Skin of body (tissue), 2 donors: Measurements from ENCODE around the gene ARHGAP28. TPM values are rescaled to one million over a fixed set of nuclear protein-coding genes. Genes with fewer than 3 reads are reported as not detected.
"Not testable (repeated sequence)": the region's sequence is repeated elsewhere in the genome, so short reads cannot be mapped to it uniquely, and the experiment has no call there.

Experiments used
- DNase-seq: peaks from one replicate; lab custom pipeline; 2025; lab: John Stamatoyannopoulos, UW
- total RNA-seq: library from RNA; depleted of rRNA; stranded (reverse); fragments of >200 nt; gene quantifications from one replicate; pipeline ENCODE4 v1.2.3, GENCODE V29; 2014

ARHGAP28 gene
- total RNA-seq, 1 donor from 2014 or later, result 42.6 TPM

GRCh38 chr18:6814882-6815425, 85.4 kb downstream of the ARHGAP28 start:
- DNase-seq, result no peak

GRCh38 chr18:6816154-6816553, 86.6 kb downstream of the ARHGAP28 start:
- no peak for DNase-seq

GRCh38 chr18:6819332-6819731, 89.8 kb downstream of the ARHGAP28 start:
- DNase-seq, result no peak

- no peak for DNase-seq
Measured at GRCh38 chr18:6820314-6820713, 90.8 kb downstream of the ARHGAP28 start.

- no peak for DNase-seq
Measured at GRCh38 chr18:6821356-6821755, 91.8 kb downstream of the ARHGAP28 start.

- not testable (repeated sequence) for DNase-seq
Measured at GRCh38 chr18:6827161-6827560, 97.6 kb downstream of the ARHGAP28 start.

- not testable (repeated sequence) for DNase-seq
Measured at GRCh38 chr18:6827566-6827965, 98.0 kb downstream of the ARHGAP28 start.

- DNase-seq, result no peak
Measured at GRCh38 chr18:6830916-6831315, 101.4 kb downstream of the ARHGAP28 start.

GRCh38 chr18:6835345-6835744, 105.8 kb downstream of the ARHGAP28 start:
- DNase-seq, result no peak

GRCh38 chr18:6836331-6836730, 106.8 kb downstream of the ARHGAP28 start:
- DNase-seq, result no peak

- DNase-seq, result no peak
Measured at GRCh38 chr18:6837904-6838303, 108.4 kb downstream of the ARHGAP28 start.

- no peak for DNase-seq
Measured at GRCh38 chr18:6842081-6842480, 112.6 kb downstream of the ARHGAP28 start.

- DNase-seq, result no peak
Measured at GRCh38 chr18:6843308-6843707, 113.8 kb downstream of the ARHGAP28 start.

- not testable (repeated sequence) for DNase-seq
Measured at GRCh38 chr18:6845521-6845920, 116.0 kb downstream of the ARHGAP28 start.

GRCh38 chr18:6850396-6850795, 120.9 kb downstream of the ARHGAP28 start:
- no peak for DNase-seq

- no peak for DNase-seq
Measured at GRCh38 chr18:6851480-6851879, 122.0 kb downstream of the ARHGAP28 start.

- no peak for DNase-seq
Measured at GRCh38 chr18:6854811-6855210, 125.3 kb downstream of the ARHGAP28 start.

- DNase-seq, result no peak
Measured at GRCh38 chr18:6855767-6856166, 126.3 kb downstream of the ARHGAP28 start.

GRCh38 chr18:6857300-6857699, 127.8 kb downstream of the ARHGAP28 start:
- no peak for DNase-seq

GRCh38 chr18:6859676-6860422, 130.3 kb downstream of the ARHGAP28 start:
- no peak for DNase-seq

GRCh38 chr18:6860804-6861448, 131.4 kb downstream of the ARHGAP28 start:
- no peak for DNase-seq

- DNase-seq, result no peak
Measured at GRCh38 chr18:6865251-6865650, 135.7 kb downstream of the ARHGAP28 start.
